Left ventricle myocardium superior (tissue), 1 donor: Measurements from ENCODE around the gene MOCS1. TPM values are rescaled to one million over a fixed set of nuclear protein-coding genes. Genes with fewer than 3 reads are reported as not detected.
A peak's percentile ranks its signal among the peaks of the same experiment; 100 is the strongest.

Experiments used
- ATAC-seq: fragments of 200-7000 bp; cut with Tn5 transposase; one replicate; pipeline ENCODE4 v1.9.1; 2020; ENCODE audit warnings: mild to moderate bottlenecking, moderate library complexity
- DNase-seq: peaks from one replicate; pipeline ENCODE4 v3.0.0-alpha.2; 2020
- intact Hi-C: fragments of 100-400 bp; cut with micrococcal nuclease; formaldehyde crosslinking; loops from one replicate; pipeline ENCODE4 v1.11.0; 2022
- total RNA-seq: library from RNA; stranded (reverse); fragmentation: NEBNext Ultra II Directional; extraction: Animal tissue kit (Norgen Biotek cat#: 25700); gene quantifications from one replicate; pipeline ENCODE4 v1.2.1, GENCODE V29; 2021
- donor health status: DM: no; HTN: yes; CAD: no; lungs with severe emphysema.

MOCS1 gene
- total RNA-seq, 1 donor from 2014 or later = 24.7 TPM

GRCh38 chr6:39951191-39951590 lies 16.9 kb upstream of the MOCS1 start:
- intact Hi-C loops = no loop called here
- ATAC-seq = no peak
- DNase-seq = no peak

DNA sequence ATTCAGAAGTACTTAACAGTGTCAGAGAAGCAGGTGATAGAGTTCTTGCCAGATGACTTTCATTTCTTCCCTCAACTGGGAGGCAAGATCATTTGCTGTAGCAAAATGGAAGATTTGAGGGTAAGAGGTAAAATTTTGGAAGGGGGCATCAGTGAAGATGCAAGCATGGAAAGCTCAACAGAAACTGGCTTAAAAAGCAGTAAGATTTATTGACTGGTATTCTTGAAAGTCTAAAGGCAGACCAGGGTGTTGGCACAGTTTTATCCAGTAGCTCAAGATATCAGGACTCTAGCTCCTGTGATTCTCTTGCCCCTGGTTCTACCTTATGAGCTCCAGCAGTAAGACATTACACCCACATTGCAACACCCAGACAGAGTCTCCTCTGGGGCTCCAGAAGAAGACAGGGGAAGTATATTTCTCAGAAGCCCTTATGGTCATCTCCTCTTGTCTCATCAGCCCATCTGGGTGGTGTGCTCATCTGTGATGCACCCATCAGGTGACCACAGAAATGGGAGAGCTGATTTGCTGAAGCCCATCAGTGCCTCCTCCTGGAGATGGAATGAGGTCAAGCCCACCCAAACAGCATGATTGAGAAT lies 16.0 kb upstream of the MOCS1 start:
- no peak for DNase-seq
- intact Hi-C loops = no loop called here
- no peak for ATAC-seq

- ATAC-seq (no peak), DNase-seq (no peak)
- intact Hi-C loops = no loop called here
Measured at GRCh38 chr6:39948199-39948791, 14.0 kb upstream of the MOCS1 start.

- ATAC-seq (no peak), DNase-seq (no peak)
- intact Hi-C loops = no loop called here
Measured at GRCh38 chr6:39947611-39948068, 13.4 kb upstream of the MOCS1 start.

DNA sequence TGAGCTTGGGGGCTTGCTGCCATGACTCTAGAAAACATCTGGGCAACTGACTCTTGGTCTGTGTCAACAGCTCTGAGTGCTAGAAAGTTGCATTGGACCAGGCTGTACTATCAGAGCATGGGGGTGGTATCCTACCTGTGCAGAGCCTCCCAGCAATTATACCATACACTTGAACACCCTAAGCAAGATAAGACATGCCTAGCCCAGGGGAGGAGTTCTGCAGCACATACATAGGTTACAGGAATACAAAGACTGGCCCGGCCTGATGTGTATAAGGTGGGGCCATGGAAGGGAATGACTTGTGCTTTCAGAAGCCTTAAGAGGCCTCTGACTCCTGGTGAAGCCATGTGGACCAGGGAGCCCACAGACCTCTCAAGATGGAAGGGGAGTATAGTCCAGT lies 11.4 kb upstream of the MOCS1 start:
- intact Hi-C loops = no loop called here
- no peak for DNase-seq
- peak; percentile 48 for ATAC-seq

GRCh38 chr6:39942903-39943580 lies 8.8 kb upstream of the MOCS1 start:
- intact Hi-C loops = no loop called here
- peak; percentile 61 for ATAC-seq
- no peak for DNase-seq

GRCh38 chr6:39941820-39942219 lies 7.6 kb upstream of the MOCS1 start:
- intact Hi-C loops = no loop called here
- ATAC-seq = no peak

DNA sequence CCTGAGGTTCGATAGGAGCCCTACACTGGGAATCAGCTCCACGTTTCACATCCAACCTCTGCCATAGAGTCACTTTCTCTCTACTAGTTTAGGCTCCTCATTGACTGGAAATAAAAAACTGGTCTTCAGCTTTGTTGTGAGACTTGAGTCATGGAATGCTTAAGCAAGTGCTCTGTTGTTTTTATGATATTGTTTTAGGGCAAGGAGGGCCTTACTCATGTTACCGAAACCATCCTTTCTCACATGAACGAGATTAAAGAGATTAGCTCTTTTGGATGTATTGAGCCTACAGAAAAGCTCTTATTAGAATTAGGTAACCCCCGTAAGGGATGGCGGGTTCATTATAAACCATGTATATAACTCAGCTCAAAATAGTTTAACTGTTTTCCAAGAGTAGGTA lies 6.9 kb upstream of the MOCS1 start:
- no peak for ATAC-seq
- DNase-seq = no peak
- intact Hi-C loops = no loop called here

More at GRCh38 chr6:39941820-39942219, 7.6 kb upstream of the MOCS1 start:
- no peak for DNase-seq

DNA sequence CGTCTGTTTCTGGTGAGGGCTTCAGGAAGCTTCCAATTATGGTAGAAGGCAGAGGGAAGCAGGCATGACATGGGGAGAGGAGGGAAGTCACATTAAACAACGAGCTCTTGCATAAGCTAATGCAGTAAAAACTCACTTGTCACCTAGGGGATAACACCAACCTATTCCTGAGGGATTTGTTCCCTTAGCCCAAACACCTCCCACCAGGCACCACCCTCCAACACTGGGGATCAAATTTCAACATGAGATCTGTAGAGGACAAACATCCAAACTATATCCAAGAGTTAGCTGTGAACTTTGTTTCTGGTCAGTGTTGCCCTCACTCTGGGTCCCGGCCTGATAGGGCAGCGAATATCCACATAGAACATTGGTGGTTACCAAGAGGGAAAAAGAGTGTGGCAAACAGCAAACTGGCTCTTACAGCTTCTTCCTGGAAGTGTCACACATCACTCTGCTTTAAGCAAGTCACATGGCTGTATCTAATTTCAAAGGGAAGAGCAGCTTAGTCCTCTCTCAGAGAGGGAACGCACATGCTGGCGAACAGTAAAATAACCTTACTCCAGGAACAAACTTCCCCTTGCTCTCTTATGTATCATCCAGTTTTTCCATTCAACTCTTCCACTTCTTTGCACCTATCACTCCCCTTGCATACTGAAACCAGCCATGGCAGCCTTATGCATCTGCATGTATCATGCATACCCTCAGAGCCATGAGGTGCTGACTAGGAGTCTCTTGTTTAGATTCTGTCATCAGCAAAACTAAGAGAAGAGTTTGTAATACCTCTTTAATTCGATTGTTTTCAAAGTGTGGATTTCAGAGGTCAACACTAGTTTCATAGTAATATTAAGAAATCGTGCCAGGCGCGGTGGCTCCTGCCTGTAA lies 4.8 kb upstream of the MOCS1 start:
- intact Hi-C loops = no loop called here
- DNase-seq = no peak
- peak; percentile 20 for ATAC-seq

DNA sequence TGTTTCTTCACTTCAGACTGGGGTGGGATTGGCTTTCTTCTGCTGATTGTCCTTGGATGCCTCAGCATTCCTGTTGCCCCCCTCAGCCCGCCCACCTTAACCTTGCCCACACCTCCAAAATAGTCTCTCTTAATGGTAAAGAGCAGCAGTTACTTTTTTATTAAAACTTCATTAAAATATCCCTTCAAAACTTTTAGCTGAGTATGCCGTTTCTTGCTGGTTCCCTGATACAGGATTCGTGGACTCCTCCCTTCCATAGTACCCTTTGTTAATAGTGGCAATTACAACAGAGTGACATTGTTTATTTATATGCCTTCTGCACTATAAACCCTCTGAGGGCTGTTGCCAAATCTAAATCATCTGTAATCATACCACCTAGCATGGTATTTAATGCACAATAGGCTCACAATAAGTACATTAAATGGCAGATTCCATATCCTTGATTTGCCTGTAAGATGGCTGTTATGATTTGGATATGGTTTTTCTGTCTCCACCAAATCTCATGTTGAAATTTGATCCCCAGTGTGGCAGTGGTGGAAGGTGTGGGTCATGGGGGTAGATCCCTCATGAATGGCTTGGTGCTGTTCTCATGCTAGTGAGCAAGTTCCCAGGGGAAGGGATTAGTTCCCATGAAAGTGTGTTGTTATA lies 3.5 kb upstream of the MOCS1 start:
- DNase-seq = no peak
- no peak for ATAC-seq
- intact Hi-C loops = no loop called here

DNA sequence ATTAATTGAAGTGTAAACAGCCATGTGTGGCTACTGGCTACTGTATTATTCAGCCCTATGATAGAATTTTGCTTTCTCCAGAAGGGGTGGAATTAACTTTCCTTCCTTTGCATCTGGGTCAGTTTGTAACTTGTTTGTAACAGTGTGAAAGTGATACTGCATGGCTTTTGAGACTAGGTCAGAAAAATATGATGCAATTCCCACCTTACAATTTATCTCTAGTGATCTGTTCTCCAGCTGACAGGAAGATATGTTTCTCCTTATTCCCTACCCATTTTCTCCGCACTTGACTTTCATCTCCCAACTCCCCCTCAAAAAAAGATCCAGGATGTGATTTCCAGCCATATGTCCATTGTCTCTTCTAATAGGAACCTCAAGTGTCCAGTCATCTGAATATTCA lies 2.6 kb upstream of the MOCS1 start:
- no peak for ATAC-seq
- DNase-seq = no peak
- intact Hi-C loops = no loop called here

GRCh38 chr6:39935241-39935640 lies 979 bp upstream of the MOCS1 start:
- intact Hi-C loops = no loop called here
- DNase-seq = no peak
- no peak for ATAC-seq

GRCh38 chr6:39933669-39934130 lies 562 bp downstream of the MOCS1 start:
- DNase-seq (no peak), ATAC-seq (peak; percentile 3)
- intact Hi-C loops = no loop called here

GRCh38 chr6:39932386-39932910 lies 1.8 kb downstream of the MOCS1 start:
- intact Hi-C loops = no loop called here
- DNase-seq (no peak), ATAC-seq (no peak)

DNA sequence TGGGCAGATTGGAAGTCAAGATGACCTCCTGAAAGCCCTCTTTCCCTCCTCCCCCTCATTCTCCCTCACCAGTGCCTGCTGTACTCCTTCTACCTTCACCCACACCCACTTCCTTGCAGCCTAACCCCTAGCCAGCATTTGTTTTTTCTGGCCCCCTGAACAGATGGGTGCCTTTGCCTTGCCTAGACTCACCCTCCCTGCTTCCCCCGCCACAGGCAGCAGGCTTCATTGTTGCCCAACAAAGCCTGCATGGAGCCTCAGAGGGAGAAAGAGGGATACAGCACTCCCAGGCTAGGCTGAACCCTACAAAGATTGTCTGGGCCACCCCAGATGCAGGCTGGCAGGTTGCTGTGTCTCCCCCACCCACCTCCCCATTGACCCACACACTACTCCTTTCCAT lies 2.7 kb downstream of the MOCS1 start:
- intact Hi-C loops = no loop called here
- ATAC-seq = no peak
- no peak for DNase-seq

- no peak for ATAC-seq
- no peak for DNase-seq
- intact Hi-C loops = no loop called here
Measured at GRCh38 chr6:39930540-39930939, 3.7 kb downstream of the MOCS1 start.

DNA sequence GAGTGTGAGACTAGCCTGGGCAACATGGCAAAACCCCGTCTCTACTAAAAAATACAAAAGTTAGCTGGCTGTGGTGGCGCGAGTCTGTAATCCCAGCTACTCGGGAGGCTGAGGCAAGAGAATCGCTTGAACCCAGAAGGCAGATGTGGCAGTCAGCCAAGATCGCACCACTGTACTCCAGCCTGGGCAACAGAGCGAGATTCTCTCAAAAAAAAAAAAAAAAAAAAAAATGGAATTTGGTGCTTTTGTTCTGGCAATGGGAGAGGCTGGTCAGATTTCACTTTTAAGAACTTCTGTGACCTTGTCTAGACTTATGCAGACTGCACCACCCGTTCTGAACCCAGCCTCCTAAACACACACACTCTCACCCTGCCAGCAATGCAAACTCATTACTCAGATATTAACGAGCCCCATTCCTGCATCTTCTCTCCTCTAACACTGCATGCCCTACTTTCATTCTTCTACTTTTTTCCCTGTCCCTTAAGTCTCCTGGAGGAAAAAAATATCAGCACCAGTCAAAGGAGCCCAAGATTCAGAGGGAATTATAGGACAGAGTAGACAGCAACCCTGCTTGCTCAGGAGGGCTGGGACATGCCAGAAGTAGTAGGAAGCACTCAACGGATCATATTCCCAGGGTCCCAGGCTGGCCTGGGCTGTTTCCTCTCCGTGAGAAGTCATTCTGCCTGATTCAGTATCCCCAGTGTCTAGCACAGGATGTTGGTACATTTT lies 4.4 kb downstream of the MOCS1 start:
- ATAC-seq = no peak
- intact Hi-C loops = no loop called here
- DNase-seq = no peak

- DNase-seq = no peak
- ATAC-seq = no peak
- intact Hi-C loops = no loop called here
Measured at GRCh38 chr6:39929039-39929732, 5.1 kb downstream of the MOCS1 start.
